ENCODE results near the gene ASB1.
"Not testable (repeated sequence)": the region's sequence is repeated elsewhere in the genome, so short reads cannot be mapped to it uniquely, and the experiment has no call there.

Gene ASB1

GRCh38 chr2:238438856-238439849, 12.4 kb downstream of the ASB1 start:
- no peak overlapping the region for H3K4me3 ChIP-seq
- H3K27ac ChIP-seq = peak overlapping the region in 10 of 21 experiments; percentile 0 to 68 (median 45)

- Histone ChIP-seq H3K4me3 (no peak overlapping the region), H3K27ac (peak overlapping the region in 7 of 21 experiments; percentile 5 to 58 (median 28))
Measured at GRCh38 chr2:238439917-238440316, 13.2 kb downstream of the ASB1 start.

GRCh38 chr2:238440331-238440730, 13.6 kb downstream of the ASB1 start:
- Histone ChIP-seq H3K4me3 (no peak overlapping the region), H3K27ac (peak overlapping the region in 6 of 21 experiments; percentile 5 to 50 (median 22))

GRCh38 chr2:238440767-238441166, 14.0 kb downstream of the ASB1 start:
- peak overlapping the region in 2 of 21 experiments; percentile 28 to 34 for H3K27ac ChIP-seq

GRCh38 chr2:238441262-238442114, 14.8 kb downstream of the ASB1 start:
- H3K27ac ChIP-seq = peak overlapping the region in 1 of 21 experiments; percentile 28
- no peak overlapping the region for H3K4me3 ChIP-seq

More at GRCh38 chr2:238440767-238441166, 14.0 kb downstream of the ASB1 start:
- H3K4me3 ChIP-seq = no peak overlapping the region

- not testable (repeated sequence) for H3K27ac ChIP-seq, H3K4me3 ChIP-seq
Measured at GRCh38 chr2:238442257-238442656, 15.5 kb downstream of the ASB1 start.

- Histone ChIP-seq H3K4me3 (no peak overlapping the region), H3K27ac (no peak overlapping the region)
Measured at GRCh38 chr2:238444242-238444641, 17.5 kb downstream of the ASB1 start.

GRCh38 chr2:238445409-238446190, 18.9 kb downstream of the ASB1 start:
- H3K27ac ChIP-seq = no peak overlapping the region
- H3K4me3 ChIP-seq = no peak overlapping the region

- no peak overlapping the region for H3K4me3 ChIP-seq
- no peak overlapping the region for H3K27ac ChIP-seq
Measured at GRCh38 chr2:238446371-238446770, 19.6 kb downstream of the ASB1 start.

GRCh38 chr2:238448031-238448955, 21.6 kb downstream of the ASB1 start:
- Histone ChIP-seq H3K27ac (peak overlapping the region in 2 of 21 experiments; percentile 7 to 61), H3K4me3 (no peak overlapping the region)

- Histone ChIP-seq H3K4me3 (no peak overlapping the region), H3K27ac (peak overlapping the region in 4 of 21 experiments; percentile 7 to 61 (median 34))
Measured at GRCh38 chr2:238449241-238449640, 22.5 kb downstream of the ASB1 start.

GRCh38 chr2:238449909-238450417, 23.2 kb downstream of the ASB1 start:
- peak overlapping the region in 1 of 21 experiments; percentile 35 for H3K27ac ChIP-seq
- H3K4me3 ChIP-seq = no peak overlapping the region

- Histone ChIP-seq H3K4me3 (no peak overlapping the region), H3K27ac (peak overlapping the region in 2 of 21 experiments; percentile 35 to 55)
Measured at GRCh38 chr2:238450440-238450861, 23.7 kb downstream of the ASB1 start.

- H3K27ac ChIP-seq = no peak overlapping the region
- no peak overlapping the region for H3K4me3 ChIP-seq
Measured at GRCh38 chr2:238453842-238454241, 27.1 kb downstream of the ASB1 start.

GRCh38 chr2:238456449-238456848, 29.7 kb downstream of the ASB1 start:
- no peak overlapping the region for H3K4me3 ChIP-seq
- no peak overlapping the region for H3K27ac ChIP-seq

GRCh38 chr2:238456970-238457926, 30.5 kb downstream of the ASB1 start:
- Histone ChIP-seq H3K4me3 (no peak overlapping the region), H3K27ac (no peak overlapping the region)

- H3K27ac ChIP-seq = peak overlapping the region in 1 of 21 experiments; percentile 43
- no peak overlapping the region for H3K4me3 ChIP-seq
Measured at GRCh38 chr2:238457927-238458324, 31.2 kb downstream of the ASB1 start.
